Neuron (in vitro differentiated cells): ENCODE data around the gene DHX8.

Experiments
- H2AFZ ChIP-seq: one replicate; pipeline ENCODE4 v1.6.1; 2013; ENCODE audit warnings: low read depth, mild to moderate bottlenecking, inconsistent platforms, low read length, moderate library complexity
- H3K27me3 ChIP-seq: one replicate; pipeline ENCODE4 v1.6.1; 2013; ENCODE audit warnings: low read length; ENCODE audit not compliant: insufficient read depth
- H3K36me3 ChIP-seq: one replicate; pipeline ENCODE4 v1.6.1; 2013; ENCODE audit warnings: low read length; ENCODE audit not compliant: insufficient read depth
- H3K4me1 ChIP-seq: one replicate; pipeline ENCODE4 v1.6.1; 2013; ENCODE audit warnings: low read length; ENCODE audit not compliant: insufficient read depth
- H3K4me3 ChIP-seq: 2 replicates; pipeline ENCODE4 v1.5.1; 2013; ENCODE audit warnings: mild to moderate bottlenecking, low read length, moderate library complexity
- H3K9me3 ChIP-seq: one replicate; pipeline ENCODE4 v1.6.1; 2013; ENCODE audit warnings: low read length

The DHX8 gene

DNA sequence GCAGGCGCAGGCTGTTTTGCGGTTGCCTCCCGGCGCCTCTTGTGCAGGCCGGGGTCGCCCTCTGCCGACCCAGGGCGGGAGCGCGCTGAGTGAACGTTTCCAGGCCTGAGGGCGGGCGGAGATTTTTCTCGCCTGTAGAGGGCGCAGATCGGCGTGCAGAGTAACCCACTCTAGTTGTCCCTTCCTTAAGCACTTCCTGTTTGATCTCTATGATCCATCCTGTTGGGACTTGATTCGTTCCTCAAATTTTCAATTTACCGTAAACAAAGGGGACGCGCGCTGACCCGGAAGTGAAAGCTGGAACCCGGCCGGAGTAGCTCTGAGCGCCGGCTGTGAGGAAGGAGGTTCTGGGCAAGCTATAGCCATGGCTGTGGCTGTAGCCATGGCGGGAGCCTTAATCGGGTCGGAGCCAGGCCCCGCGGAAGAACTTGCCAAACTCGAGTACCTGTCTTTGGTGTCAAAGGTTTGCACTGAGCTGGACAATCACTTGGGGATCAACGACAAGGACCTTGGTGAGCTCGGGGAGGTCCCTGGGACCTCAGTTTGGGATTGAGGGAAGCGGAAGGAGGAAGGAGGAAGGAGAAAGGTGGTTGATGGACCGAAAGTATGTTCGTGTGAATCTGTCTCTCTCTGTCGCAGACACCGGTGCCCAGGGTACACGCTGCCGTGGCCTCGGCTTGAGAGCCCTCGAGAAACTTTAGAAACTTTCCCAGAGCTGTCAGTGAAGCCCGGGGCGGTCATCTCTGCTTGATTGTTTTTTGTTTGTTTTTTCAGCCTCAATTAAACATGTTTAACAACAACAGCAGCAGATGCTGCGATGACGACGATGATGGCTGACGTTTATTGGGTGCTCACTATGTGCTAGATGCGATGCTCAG, at the start of gene DHX8:
Gene DHX8, plus strand, starts transcription at position 302 of the 878 bp plus-strand sequence. Its CDS starts 63 bp downstream, at position 365.
- H2AFZ ChIP-seq: peak within 1 kb of the TSS; percentile 78
- H3K4me1 ChIP-seq: peaks cover 11% of the 10 kb centered on the region
- peak within 1 kb of the TSS; percentile 90 for H3K4me3 ChIP-seq
- no peaks in the 10 kb centered on the region for H3K27me3 ChIP-seq
- no peaks in the 10 kb centered on the region for H3K9me3 ChIP-seq
- H3K36me3 ChIP-seq: no peaks in the 10 kb centered on the region

DNA sequence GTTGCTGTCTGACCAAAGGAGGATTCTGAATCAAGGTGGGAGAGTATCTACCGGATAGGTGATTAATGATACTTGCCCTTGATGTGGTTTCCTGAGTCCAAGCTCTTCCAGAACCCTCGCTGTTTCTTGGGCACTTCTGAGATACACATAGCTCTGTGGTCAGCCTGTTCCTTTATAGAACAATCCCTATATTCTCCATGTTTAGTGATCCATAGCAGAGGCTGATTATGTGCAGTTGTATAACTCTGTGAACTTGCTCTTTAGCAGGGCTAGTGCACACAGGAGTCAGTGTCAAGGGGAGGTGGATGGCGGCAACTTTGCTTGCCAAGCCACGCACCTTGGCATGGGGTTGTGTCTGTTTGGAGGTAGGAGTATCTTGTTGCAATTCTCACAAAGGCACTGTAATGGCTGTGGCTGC, 48.9 kb upstream of the DHX8 start:
- no peak overlapping the region for H2AFZ ChIP-seq
- H3K4me1 ChIP-seq: peaks cover 3% of the 10 kb centered on the region
- H3K27me3 ChIP-seq: peaks cover 4% of the 10 kb centered on the region
- no peak overlapping the region for H3K4me3 ChIP-seq
- no peaks in the 10 kb centered on the region for H3K36me3 ChIP-seq
- H3K9me3 ChIP-seq: no peaks in the 10 kb centered on the region

GRCh38 chr17:43437756-43438155, 46.0 kb upstream of the DHX8 start:
- Histone ChIP-seq H3K36me3 (no peaks in the 10 kb centered on the region), H3K4me3 (no peak overlapping the region), H2AFZ (no peak overlapping the region), H3K9me3 (no peaks in the 10 kb centered on the region), H3K27me3 (peaks cover 4% of the 10 kb centered on the region), H3K4me1 (peaks cover 3% of the 10 kb centered on the region)

GRCh38 chr17:43438626-43439025, 45.1 kb upstream of the DHX8 start:
- Histone ChIP-seq H3K4me3 (no peak overlapping the region), H3K4me1 (peaks cover 3% of the 10 kb centered on the region), H3K36me3 (no peaks in the 10 kb centered on the region), H2AFZ (peak overlapping the region; percentile 47), H3K27me3 (peaks cover 4% of the 10 kb centered on the region), H3K9me3 (no peaks in the 10 kb centered on the region)

- H3K36me3 ChIP-seq: no peaks in the 10 kb centered on the region
- peaks cover 4% of the 10 kb centered on the region for H3K27me3 ChIP-seq
- peak overlapping the region; percentile 47 for H2AFZ ChIP-seq
- peaks cover 3% of the 10 kb centered on the region for H3K4me1 ChIP-seq
- no peaks in the 10 kb centered on the region for H3K9me3 ChIP-seq
- H3K4me3 ChIP-seq: no peak overlapping the region
These were observed 44.7 kb upstream of the DHX8 start for GRCh38 chr17:43439041-43439440.

DNA sequence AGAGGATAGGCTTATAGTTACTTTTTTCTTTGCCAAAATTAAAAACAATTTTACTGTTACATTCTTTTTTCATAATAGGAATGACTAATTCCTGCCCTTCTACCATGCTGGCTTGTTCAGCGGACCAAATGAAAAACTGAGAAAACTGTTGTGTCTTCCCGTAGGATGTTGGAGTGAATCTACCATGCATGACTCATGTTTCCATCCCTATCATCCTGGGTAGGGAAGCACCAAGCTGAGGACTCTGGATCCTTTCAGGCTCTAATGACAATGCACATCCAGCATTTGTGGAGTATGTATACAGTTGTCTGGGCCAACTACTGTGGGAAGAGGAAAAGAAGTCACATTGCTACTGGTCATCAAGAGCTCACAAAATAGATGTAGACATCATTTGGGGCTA, 41.1 kb upstream of the DHX8 start:
- H2AFZ ChIP-seq: no peak overlapping the region
- no peaks in the 10 kb centered on the region for H3K9me3 ChIP-seq
- H3K36me3 ChIP-seq: no peaks in the 10 kb centered on the region

GRCh38 chr17:43443381-43443780, 40.4 kb upstream of the DHX8 start:
- H3K27me3 ChIP-seq: no peaks in the 10 kb centered on the region
- peaks cover 6% of the 10 kb centered on the region for H3K4me1 ChIP-seq
- H2AFZ ChIP-seq: no peak overlapping the region
- H3K9me3 ChIP-seq: no peaks in the 10 kb centered on the region
- no peak overlapping the region for H3K4me3 ChIP-seq
- H3K36me3 ChIP-seq: no peaks in the 10 kb centered on the region

More for the DNA sequence above, 41.1 kb upstream of the DHX8 start:
- no peaks in the 10 kb centered on the region for H3K27me3 ChIP-seq
- H3K4me1 ChIP-seq: peaks cover 6% of the 10 kb centered on the region
- no peak overlapping the region for H3K4me3 ChIP-seq

DNA sequence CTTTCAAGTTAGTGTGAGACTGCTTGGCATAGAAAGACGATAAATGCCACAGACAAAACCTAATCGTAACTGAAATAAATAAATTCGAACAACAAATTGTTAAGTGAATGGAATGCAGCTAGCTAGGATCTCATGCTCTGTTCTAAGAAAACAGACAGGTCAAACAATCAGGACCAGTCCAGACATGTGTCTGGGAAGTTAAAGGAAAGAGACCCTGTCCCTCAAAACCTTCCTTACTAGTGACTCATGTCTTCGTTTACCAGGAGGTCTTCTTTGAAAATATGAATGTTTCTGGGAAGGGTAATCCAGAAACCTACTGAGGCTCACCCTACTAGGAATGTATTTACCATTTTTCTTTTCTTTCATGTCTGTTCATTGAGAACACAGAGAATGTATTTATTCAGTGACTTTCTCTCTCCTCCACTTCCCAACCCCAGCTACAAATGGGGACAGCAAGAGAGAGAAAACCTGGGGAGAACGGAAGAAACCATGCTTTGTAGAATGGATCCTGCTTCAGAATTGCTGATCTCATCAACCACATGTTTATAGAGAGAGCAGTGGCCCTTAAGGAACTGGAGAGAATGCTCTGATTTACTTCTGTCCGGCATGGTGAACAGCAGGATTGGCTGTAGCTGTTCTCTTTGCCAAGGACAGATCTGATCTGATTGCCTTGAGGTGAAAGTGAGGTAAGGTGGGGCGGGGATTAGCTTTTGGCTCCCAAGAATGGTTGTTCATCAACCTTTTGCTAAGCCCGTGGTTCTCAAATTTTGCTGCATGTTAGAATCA, 39.4 kb upstream of the DHX8 start:
- Histone ChIP-seq H3K4me1 (peaks cover 3% of the 10 kb centered on the region), H3K4me3 (no peak overlapping the region), H3K9me3 (no peaks in the 10 kb centered on the region), H2AFZ (peak overlapping the region; percentile 26), H3K27me3 (no peaks in the 10 kb centered on the region), H3K36me3 (no peaks in the 10 kb centered on the region)

DNA sequence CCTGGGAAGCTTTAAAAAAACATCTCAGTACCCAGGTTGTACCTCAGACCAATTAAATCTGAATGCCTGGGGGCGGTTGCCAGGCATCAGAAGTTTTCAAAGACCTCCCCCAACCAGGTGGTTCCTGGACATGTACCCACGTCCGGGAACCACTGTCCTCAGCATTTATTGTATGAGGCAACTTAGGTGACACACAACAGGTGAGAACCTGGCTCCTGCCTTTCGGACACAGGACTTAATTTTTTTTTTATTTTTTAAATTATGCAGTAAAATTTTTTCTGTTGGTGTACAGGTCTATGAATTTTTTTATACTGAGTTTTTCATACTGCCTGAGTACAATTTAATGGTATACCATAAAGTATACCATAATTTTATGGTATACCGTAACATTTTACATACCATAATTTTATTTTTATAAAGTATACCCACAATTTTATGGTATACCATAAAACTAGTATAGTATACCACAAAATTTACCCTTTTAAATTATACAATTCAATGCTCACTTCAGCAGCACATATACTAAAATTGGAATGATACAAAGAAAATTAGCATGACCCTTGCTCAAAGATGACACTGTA, 38.7 kb upstream of the DHX8 start:
- Histone ChIP-seq H3K36me3 (no peaks in the 10 kb centered on the region), H3K4me1 (peaks cover 3% of the 10 kb centered on the region), H3K27me3 (no peaks in the 10 kb centered on the region), H2AFZ (peak overlapping the region; percentile 26), H3K9me3 (no peaks in the 10 kb centered on the region), H3K4me3 (no peak overlapping the region)

- H3K4me1 ChIP-seq: peaks cover 3% of the 10 kb centered on the region
- H3K27me3 ChIP-seq: no peaks in the 10 kb centered on the region
- H3K9me3 ChIP-seq: no peaks in the 10 kb centered on the region
- no peak overlapping the region for H3K4me3 ChIP-seq
- no peak overlapping the region for H2AFZ ChIP-seq
- H3K36me3 ChIP-seq: no peaks in the 10 kb centered on the region
These were observed 37.0 kb upstream of the DHX8 start for GRCh38 chr17:43446773-43447172.

DNA sequence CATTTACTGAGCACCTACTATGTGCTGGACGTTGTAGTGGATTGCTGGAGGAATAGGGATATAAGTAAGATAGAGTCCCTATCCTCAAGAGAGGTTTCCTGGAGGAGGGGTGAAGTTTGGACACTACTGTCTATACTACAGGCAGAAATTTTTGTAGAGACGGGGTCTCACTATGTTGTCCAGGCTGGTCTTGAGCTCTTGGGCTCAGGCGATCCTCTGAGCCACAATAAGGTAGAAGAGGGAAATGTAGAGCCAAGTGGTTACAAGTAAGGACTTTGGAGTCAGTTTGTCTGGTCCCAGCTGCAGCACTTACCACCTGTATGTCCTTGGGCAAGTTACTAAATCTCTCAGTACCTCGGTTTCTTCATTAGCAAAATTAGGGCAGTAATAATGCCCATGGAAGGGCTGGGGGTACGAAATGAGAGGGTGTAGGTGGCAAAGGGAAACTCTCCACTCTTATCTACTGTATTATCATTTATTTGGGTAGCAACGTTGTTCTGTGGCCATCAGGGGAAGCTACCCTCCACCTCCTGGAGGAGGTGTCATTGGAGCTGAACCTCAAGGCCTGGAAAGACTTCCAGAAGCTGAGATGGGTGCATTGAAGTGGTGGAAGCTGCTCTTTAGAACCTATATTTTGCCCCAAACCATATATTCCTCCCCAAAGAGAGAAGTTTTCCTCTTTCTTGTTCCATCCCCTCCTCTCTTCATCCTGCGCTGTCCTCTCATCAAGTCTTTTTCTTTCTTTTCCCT, 34.9 kb upstream of the DHX8 start:
- H2AFZ ChIP-seq: no peak overlapping the region
- H3K27me3 ChIP-seq: no peaks in the 10 kb centered on the region
- H3K4me3 ChIP-seq: no peak overlapping the region
- H3K36me3 ChIP-seq: no peaks in the 10 kb centered on the region
- peaks cover 3% of the 10 kb centered on the region for H3K4me1 ChIP-seq
- H3K9me3 ChIP-seq: no peaks in the 10 kb centered on the region

- Histone ChIP-seq H3K4me3 (no peak overlapping the region), H3K36me3 (no peaks in the 10 kb centered on the region), H2AFZ (no peak overlapping the region), H3K27me3 (no peaks in the 10 kb centered on the region), H3K4me1 (no peaks in the 10 kb centered on the region), H3K9me3 (no peaks in the 10 kb centered on the region)
These were observed 34.1 kb upstream of the DHX8 start for GRCh38 chr17:43449470-43450248.
